ENCODE data around the gene SPINK1.
"Not testable (repeated sequence)": the region's sequence is repeated elsewhere in the genome, so short reads cannot be mapped to it uniquely, and the experiment has no call there.

Gene SPINK1

GRCh38 chr5:147803161-147803560 lies 28.3 kb downstream of the SPINK1 start:
- not testable (repeated sequence) for DNase-seq

DNA sequence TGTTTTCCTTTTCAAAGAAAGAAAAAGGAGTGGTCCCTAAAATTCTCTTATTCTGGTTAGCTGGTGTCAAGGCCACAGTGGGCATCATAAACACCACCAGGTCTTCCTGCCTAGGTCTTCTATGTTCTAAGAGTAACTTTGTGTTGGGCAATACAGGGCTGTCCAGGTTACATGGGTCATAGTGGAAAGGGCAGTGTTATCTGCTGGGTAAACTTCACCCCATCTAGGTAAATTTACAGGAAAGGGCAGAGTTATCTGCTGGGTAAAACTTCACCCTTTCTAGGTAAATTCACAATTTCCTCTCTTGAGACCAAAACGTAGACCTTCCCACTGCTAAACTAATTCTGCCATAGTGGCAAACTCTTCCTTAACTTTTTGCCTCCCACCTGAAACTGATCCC lies 30.0 kb downstream of the SPINK1 start:
- DNase-seq, result no peak

GRCh38 chr5:147800491-147800890 lies 31.0 kb downstream of the SPINK1 start:
- DNase-seq, result no peak

- no peak for DNase-seq
Observed at GRCh38 chr5:147796556-147797308, 34.7 kb downstream of the SPINK1 start.

DNA sequence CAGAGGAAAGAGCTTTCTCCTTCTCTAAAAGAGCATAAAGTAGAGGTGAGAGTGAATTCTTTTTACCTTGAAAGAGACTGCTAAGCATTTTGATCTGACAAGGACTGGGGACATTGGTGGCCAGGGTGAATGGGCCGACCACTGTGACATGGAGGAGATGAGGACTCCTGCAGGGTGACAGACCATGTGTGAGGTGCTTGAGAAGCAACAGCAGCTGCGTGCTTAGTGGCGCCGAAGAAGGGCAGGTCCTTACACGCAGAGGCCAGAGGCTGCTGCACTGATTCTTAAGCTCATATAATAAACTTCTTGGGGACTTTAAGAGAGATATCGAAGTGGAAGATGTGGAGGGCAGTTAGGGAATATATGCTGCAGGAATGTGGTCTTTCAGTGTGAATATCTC lies 40.3 kb downstream of the SPINK1 start:
- no peak for DNase-seq

DNA sequence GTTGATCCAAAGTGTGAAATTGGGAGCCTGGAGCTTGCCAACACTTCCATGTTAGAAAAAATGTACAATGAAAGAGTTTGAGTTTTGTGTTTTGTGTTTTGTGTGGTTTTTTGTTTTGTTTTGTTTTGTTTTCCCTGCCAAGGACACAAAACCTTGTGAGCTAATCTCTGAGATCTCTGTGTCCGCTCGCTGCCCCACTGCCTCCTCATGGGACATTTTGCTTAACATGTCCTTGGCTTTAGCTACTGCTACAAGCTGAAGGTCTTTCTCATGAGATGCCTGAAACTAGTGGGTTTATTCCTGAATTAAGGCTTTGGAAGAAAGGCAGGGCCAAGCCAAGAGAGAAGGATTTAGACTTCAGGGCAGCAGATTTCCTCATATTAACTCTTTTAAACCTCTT lies 41.7 kb downstream of the SPINK1 start:
- no peak for DNase-seq

- DNase-seq, result no peak
Observed at GRCh38 chr5:147788023-147788422, 43.4 kb downstream of the SPINK1 start.

DNA sequence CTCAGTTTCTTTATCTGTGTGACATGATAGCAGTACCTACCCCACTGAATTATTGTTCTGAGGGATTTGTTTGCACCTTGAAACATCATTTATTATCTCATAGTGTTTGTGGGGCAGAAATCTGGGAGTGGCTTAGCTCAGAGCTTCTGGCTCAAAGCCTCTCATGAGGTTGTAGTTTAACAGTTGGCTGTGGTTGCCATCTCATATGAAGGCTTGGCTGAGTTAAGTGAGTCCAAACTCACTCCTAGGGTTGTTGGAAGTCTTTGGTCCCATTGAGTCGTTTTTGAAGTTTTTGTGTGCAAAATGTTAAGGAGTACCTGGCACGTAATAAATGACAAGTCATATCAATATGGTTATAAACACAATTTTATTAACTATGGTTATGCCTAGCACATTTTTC lies 45.3 kb downstream of the SPINK1 start:
- no peak for DNase-seq

DNA sequence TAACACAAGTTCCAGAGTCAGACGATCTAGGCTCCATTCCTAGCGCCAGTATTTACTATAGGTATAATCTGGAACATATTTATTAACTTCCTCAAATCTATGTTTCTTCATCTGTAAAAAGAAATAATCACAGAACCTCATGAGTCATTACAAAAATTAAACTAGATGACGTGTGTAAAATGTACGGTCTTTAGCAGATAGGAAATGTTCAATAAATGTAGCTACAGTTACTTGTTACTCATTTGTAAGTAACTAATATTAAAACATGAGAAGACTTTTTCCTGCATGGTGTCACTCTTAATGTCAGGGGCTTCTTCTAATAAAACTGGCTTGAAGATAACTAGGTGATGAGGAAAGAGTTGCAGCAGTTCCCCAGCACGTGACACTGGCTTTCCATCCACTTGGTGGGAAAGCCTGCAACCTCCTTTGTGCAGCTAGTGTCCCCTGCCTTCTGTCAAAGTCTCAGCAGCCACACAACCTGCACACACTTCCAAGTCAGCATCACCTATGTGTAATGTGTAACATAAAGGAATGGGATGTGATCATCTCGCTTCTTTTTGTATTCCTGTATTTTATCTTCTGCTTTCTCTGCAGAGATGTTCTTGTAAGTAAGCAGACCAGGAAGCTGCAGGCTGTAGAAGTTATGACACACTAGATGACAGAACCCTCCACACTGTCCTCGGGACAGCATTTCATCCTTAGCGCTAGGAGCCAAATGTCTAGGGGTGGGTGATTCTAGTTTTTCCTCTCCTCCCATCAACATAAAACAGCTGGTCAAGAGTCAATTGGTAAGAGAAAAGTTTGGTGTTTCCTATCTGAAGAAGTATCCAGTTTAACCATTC lies 47.1 kb downstream of the SPINK1 start:
- DNase-seq, result no peak

- DNase-seq, result peak; percentile 89
Observed at GRCh38 chr5:147782110-147783028, 49.1 kb downstream of the SPINK1 start, which contains the start of gene JAKMIP2. Gene JAKMIP2, minus strand, starts transcription at chr5:147782728. Its CDS starts 110,922 bp downstream, at chr5:147671806.

GRCh38 chr5:147780924-147781573 lies 50.4 kb downstream of the SPINK1 start:
- DNase-seq, result no peak

- no peak for DNase-seq
Observed at GRCh38 chr5:147779694-147780093, 51.8 kb downstream of the SPINK1 start.

- no peak for DNase-seq
Observed at GRCh38 chr5:147776989-147777388, 54.5 kb downstream of the SPINK1 start.
